ENCODE data around the gene CYP39A1. TPM values are rescaled to one million over a fixed set of nuclear protein-coding genes. Genes with fewer than 3 reads are reported as not detected.

CYP39A1 gene
- total RNA-seq, 3 donors from 2014 or later: 4.1 to 5.3 (median 4.5) TPM

DNA sequence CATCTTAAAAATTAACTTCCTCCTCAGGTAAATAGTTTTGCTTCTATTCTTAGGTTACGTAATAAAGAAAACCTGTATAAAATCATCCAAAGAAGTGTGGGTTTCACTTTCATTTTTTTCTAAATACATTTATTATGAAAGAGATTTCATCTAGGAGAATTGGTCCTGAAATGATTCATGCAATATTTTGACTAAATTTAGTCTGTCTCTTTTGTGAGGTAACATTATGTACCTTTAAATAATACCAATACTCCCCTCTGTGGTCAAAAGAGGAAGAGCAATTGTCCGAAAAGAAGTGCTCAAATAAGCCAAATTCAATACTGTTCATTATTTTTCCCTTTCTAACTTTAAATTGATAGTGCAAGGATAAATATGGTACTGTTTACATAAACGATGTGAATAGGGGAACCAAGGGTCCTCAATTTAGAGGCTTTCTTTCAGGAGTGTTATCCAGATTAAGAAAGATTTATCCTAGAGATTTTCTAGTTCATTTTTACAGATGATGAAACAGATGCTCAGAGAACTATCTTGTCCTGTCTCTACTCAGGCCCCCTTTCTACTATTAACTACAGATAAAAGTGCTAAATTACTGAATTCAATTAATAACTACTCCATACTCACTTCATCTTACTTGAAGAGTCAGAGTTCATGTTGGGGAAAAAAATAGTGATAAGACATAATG, 26.2 kb downstream of the CYP39A1 start:
- ATAC-seq: no peak
- intact Hi-C loops (cut with DNase I, micrococcal nuclease): loop anchor here in 1 of 2 donors (5.0 kb wide), 1 partner anchor 209 kb away; no protein-coding TSS in a partner anchor
- peak; percentile 25 for TF ChIP-seq CTCF (IDR thresholded peaks at IDR 0.05)
- no peak overlapping the region for H3K4me3 ChIP-seq
- DNase-seq: peak in 1 of 3 donors; percentile 40
- H3K9me3 ChIP-seq: no peaks in the 10 kb centered on the region
- H3K36me3 ChIP-seq (ENCODE audit: low read depth): no peaks in the 10 kb centered on the region
- H3K4me1 ChIP-seq (ENCODE audit: low read depth): peaks cover 4% of the 10 kb centered on the region

DNA sequence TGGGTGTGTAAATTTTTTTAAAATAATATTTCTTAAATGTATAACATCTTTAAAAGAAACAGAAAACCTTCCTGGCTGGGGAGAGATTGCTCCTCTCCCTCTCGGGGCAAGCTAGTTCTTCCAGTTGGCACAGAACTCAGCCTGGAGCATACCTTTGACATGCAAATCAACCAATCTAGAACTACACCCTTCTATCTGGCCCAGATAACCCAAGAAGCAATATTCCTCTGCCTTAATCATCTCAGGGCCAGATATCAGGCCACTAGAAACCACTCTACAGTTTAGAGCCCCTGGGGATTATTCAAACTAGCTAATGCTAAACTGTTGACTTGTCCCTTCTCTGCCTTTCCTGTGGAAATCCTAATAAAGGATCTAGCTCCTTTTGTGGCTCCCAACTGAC, 33.9 kb downstream of the CYP39A1 start:
- intact Hi-C loops (cut with DNase I, micrococcal nuclease): no loop called here
- no peak overlapping the region for H3K4me3 ChIP-seq
- no peaks in the 10 kb centered on the region for H3K36me3 ChIP-seq (ENCODE audit: low read depth)
- H3K9me3 ChIP-seq: no peaks in the 10 kb centered on the region
- ATAC-seq (no peak), DNase-seq (no peak)
- H3K4me1 ChIP-seq (ENCODE audit: low read depth): no peaks in the 10 kb centered on the region
- no peak for TF ChIP-seq CTCF (IDR thresholded peaks at IDR 0.05)

GRCh38 chr6:46612645-46613044, 40.0 kb downstream of the CYP39A1 start:
- no peak for DNase-seq
- no peak for ATAC-seq
- intact Hi-C loops (cut with DNase I, micrococcal nuclease): no loop called here
- no peaks in the 10 kb centered on the region for H3K36me3 ChIP-seq (ENCODE audit: low read depth)
- no peak overlapping the region for H3K4me3 ChIP-seq
- H3K9me3 ChIP-seq: no peaks in the 10 kb centered on the region
- H3K4me1 ChIP-seq (ENCODE audit: low read depth): no peaks in the 10 kb centered on the region
- TF ChIP-seq CTCF (IDR thresholded peaks at IDR 0.05): no peak

GRCh38 chr6:46610862-46611553, 41.6 kb downstream of the CYP39A1 start:
- Histone ChIP-seq H3K9me3 (no peaks in the 10 kb centered on the region), H3K36me3 (ENCODE audit: low read depth) (no peaks in the 10 kb centered on the region), H3K4me3 (no peak overlapping the region), H3K4me1 (ENCODE audit: low read depth) (no peaks in the 10 kb centered on the region)
- intact Hi-C loops (cut with DNase I, micrococcal nuclease): no loop called here
- TF ChIP-seq CTCF (IDR thresholded peaks at IDR 0.05): no peak
- ATAC-seq (no peak), DNase-seq (no peak)

GRCh38 chr6:46606338-46606737, 46.3 kb downstream of the CYP39A1 start:
- H3K36me3 ChIP-seq (ENCODE audit: low read depth): no peaks in the 10 kb centered on the region
- no peak for TF ChIP-seq CTCF (IDR thresholded peaks at IDR 0.05)
- ATAC-seq: no peak
- DNase-seq: no peak
- H3K9me3 ChIP-seq: no peaks in the 10 kb centered on the region
- no peaks in the 10 kb centered on the region for H3K4me1 ChIP-seq (ENCODE audit: low read depth)
- intact Hi-C loops (cut with DNase I, micrococcal nuclease): no loop called here
- H3K4me3 ChIP-seq: no peak overlapping the region

Data from mucosa of descending colon (tissue), 3 donors.